NK-92 (cell line): ENCODE measurements around the gene SAPCD1.
"Not testable (repeated sequence)": the region's sequence is repeated elsewhere in the genome, so short reads cannot be mapped to it uniquely, and the experiment has no call there.

Experiments
- DNase-seq: peaks from one replicate; lab custom pipeline; 2025; ENCODE audit not compliant: unreplicated experiment; lab: John Stamatoyannopoulos, UW

SAPCD1 gene

GRCh38 chr6:31796993-31797385, 34.5 kb downstream of the SAPCD1 start:
- DNase-seq = no peak

DNA sequence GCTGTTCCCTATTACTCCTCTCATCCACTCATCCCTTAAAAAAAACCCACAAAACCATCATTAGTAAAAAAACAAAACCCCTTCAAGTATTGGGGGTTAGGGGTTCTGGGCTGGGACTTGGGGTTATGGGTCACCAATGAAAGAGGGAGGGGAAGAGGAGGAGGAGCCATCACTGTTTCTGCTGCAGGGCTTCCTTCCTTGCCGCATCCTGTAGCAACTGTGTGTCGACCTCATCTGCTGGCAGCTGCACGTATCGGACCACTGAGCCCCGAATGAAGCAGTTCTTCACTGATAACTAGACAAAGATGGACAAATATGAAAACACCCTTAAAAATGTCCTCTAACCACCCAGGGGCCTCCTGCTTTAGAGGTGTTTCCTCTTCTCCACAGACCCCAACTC, 35.1 kb downstream of the SAPCD1 start:
- DNase-seq = no peak

DNA sequence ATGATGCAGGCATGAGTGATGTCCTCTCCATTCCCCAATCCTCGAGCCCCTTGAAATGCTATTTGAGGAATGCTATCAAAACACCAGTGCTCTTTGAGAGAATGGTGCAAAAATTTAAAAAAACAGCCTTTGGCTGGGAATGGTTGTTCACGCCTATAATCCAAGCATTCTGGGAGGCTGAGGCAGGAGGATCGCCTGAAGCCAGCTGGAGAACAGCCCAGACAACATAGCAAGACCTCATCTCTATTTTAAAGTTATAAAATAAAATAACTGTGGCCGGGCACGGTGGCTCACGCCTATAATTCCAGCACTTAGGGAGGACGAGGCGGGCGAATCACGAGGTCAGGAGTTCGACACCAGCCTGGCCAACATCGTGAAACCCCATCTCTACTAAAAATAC, 37.3 kb downstream of the SAPCD1 start:
- DNase-seq = no peak

DNA sequence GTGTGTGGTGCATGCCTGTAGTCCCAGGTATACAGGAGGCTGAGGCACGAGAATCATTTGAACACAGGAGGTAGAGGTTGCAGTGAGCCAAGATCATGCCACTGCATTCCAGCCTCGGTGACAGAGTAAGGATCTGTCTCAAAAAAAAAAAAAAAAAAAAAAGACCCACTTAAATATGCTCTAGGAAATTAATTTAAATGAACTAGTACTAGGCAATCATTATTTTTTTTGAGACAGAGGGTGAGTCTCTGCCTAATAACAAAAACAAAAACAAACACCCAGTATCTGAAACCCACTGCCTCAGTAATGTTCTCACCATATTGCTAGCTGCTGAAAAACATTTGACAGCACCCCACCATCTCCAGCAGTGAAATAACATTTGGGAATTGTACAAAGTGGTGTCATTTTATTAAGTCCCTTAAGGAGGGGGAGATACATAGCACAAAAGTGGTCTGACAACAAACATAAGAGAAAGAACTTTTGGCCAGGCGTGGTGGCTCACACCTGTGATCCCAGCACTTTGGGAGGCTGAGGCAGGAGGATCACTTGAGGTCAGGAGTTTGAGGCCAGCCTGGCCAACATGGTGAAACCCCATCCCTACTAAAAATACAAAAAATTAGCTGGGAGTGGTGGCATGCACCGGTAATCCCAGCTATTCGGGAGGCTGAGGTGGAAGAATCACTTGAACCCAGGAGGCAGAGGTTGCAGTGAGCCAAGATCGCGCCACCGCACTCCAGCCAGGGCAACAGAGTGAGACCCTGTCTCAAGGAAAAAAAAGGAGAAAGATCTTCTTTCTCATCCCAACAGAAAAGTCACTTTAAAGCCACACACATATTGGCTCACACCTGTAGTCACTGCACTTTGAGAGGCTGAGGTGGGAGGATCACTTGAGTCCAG, 38.8 kb downstream of the SAPCD1 start:
- DNase-seq = not testable (repeated sequence)

DNA sequence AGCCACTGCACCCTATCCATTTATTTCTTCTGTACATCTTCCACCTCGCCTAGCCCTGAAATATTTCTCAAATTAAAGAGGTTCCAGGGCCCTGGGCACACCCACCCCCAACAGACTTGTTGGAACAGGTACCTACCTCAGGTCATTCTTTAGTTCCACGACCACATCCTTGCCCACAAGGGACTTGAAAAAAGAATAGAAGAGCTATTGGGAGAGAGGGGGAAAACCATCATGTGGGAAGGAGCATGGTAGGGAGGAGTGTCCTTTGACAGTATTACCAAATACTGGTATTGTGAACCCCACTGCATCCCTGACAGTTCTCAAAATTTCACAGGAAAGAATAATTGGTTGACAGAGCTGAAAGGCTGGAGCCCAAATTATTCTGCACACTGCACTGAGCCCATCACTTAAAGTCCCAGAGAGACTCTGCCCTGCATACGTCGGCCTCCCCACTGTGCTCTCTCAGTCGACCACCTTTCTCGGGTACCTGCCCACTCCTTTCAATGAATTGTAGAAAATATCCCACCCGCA, 43.5 kb downstream of the SAPCD1 start:
- DNase-seq = no peak

- peak; percentile 69 for DNase-seq
These were observed 44.2 kb downstream of the SAPCD1 start, which contains the start of gene LSM2 for GRCh38 chr6:31806470-31807272. TSS of gene LSM2 (minus strand) at chr6:31806966. CDS start at chr6:31806757, 209 bp downstream.

- not testable (repeated sequence) for DNase-seq
These were observed 46.1 kb downstream of the SAPCD1 start for GRCh38 chr6:31808599-31808998.

GRCh38 chr6:31811645-31812044, 49.2 kb downstream of the SAPCD1 start:
- no peak for DNase-seq

DNA sequence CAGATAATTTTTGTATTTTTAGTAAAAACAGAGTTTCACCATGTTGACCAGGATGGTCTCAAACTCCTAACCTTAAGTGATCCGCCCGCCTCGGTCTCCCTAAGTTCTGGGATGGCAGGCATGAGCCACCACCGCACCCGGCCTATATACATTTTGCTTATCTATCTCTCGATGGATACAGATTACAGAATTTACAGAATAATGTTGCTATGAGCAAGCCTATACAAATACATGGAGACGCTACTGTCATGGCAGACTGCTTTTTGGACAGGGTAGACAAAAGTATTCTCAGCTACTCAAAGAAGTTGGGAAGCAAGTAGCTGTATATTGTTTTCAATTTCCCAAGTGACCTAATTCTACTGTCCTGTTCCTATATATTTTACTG, 51.0 kb downstream of the SAPCD1 start:
- DNase-seq = no peak
